ENCODE data around the gene OMP. TPM values are rescaled to one million over a fixed set of nuclear protein-coding genes. Genes with fewer than 3 reads are reported as not detected.

The OMP gene
- total RNA-seq, 4 donors from 2014 or later, result 1.0 to 2.1 TPM; not detected in 2

GRCh38 chr11:77093056-77093891 is 9.4 kb upstream of the OMP start:
- Histone ChIP-seq H3K27me3 (no peaks in the 10 kb centered on the region), H3K4me1 (no peaks in the 10 kb centered on the region), H3K4me3 (no peak overlapping the region), H3K27ac (no peak overlapping the region), H3K36me3 (no peaks in the 10 kb centered on the region), H3K9me3 (no peaks in the 10 kb centered on the region)
- intact Hi-C loops (cut with DNase I; ENCODE audit: low total_unique reads), result loop anchor here (5.0 kb wide), 1 partner anchor 46 kb away; no protein-coding TSS in a partner anchor
- TF ChIP-seq CTCF (IDR thresholded peaks at IDR 0.05) (no peak), POLR2A (IDR thresholded peaks at IDR 0.05) (no peak)
- no peak for DNase-seq

GRCh38 chr11:77093987-77094840 is 8.4 kb upstream of the OMP start:
- Histone ChIP-seq H3K4me3 (no peak overlapping the region), H3K27ac (no peak overlapping the region), H3K36me3 (no peaks in the 10 kb centered on the region), H3K4me1 (no peaks in the 10 kb centered on the region), H3K9me3 (no peaks in the 10 kb centered on the region), H3K27me3 (no peaks in the 10 kb centered on the region)
- TF ChIP-seq CTCF (IDR thresholded peaks at IDR 0.05), result no peak
- intact Hi-C loops (cut with DNase I; ENCODE audit: low total_unique reads), result loop anchor here (5.0 kb wide), 1 partner anchor 47 kb away; no protein-coding TSS in a partner anchor
- no peak for DNase-seq

GRCh38 chr11:77094841-77095365 is 7.7 kb upstream of the OMP start:
- TF ChIP-seq CTCF (IDR thresholded peaks at IDR 0.05), result no peak
- no peak for TF ChIP-seq POLR2A (IDR thresholded peaks at IDR 0.05)
- intact Hi-C loops (cut with DNase I; ENCODE audit: low total_unique reads), result loop anchor here (5.0 kb wide), 1 partner anchor 48 kb away; no protein-coding TSS in a partner anchor
- no peaks in the 10 kb centered on the region for H3K9me3 ChIP-seq
- H3K27me3 ChIP-seq, result no peaks in the 10 kb centered on the region
- no peak overlapping the region for H3K27ac ChIP-seq
- no peak overlapping the region for H3K4me3 ChIP-seq
- no peaks in the 10 kb centered on the region for H3K4me1 ChIP-seq
- DNase-seq, result no peak
- no peaks in the 10 kb centered on the region for H3K36me3 ChIP-seq

- no peak overlapping the region for H3K27ac ChIP-seq
- no peaks in the 10 kb centered on the region for H3K36me3 ChIP-seq
- H3K4me3 ChIP-seq, result no peak overlapping the region
- no peaks in the 10 kb centered on the region for H3K27me3 ChIP-seq
- H3K9me3 ChIP-seq, result no peaks in the 10 kb centered on the region
- TF ChIP-seq CTCF (IDR thresholded peaks at IDR 0.05), result no peak
- no peak for TF ChIP-seq POLR2A (IDR thresholded peaks at IDR 0.05)
- DNase-seq, result no peak
- intact Hi-C loops (cut with DNase I; ENCODE audit: low total_unique reads), result no loop called here
- H3K4me1 ChIP-seq, result no peaks in the 10 kb centered on the region
These were observed 6.8 kb upstream of the OMP start for GRCh38 chr11:77095551-77096490.

Data from uterus (tissue), 4 donors.